ENCODE data around the gene EEF2KMT.

Gene EEF2KMT

DNA sequence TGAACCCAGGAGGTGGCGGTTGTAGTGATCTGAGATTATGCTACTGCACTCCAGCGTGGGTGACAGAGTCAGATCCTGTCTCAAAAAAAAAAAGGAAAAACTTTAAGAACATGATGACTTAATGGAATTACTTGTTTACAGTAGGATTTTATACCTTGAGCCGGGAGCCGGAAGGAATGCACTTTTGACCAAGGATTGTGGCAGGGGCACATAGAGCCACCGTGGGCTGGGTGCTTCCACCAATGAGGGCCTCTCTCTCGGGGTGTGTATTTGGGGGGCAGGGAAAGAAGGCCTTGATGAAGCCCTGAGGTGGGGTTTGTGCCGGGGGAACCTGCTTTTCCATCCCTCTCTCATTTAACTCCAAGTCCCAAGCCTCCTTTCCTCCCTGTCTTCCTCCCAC, 57.1 kb downstream of the EEF2KMT start:
- DNase-seq: no peak

- DNase-seq: peak; percentile 41
Measured at GRCh38 chr16:5036228-5037156, 61.1 kb downstream of the EEF2KMT start.

DNA sequence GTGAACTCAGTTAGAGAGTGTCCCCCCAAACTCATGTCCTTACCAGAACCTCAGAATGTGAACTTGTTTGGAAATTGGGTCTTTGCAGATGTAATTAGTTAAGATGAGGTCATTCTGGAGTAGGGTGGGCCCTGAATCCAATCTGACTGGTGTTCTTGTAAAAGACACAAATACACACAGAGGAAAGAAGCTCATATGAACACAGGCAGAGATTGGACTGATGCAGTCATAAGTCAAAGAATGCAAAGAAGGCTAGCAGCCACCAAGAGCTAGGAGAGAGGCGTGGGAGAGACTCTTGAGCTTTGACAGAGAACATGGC, 61.7 kb downstream of the EEF2KMT start:
- DNase-seq: no peak
